GM12875 (cell line): ENCODE data around the gene MLXIPL.

Experiments used
- H3K4me3 ChIP-seq: one replicate; pipeline ENCODE4 v1.5.1; 2011; ENCODE audit warnings: low read depth, low read length, control low read depth
- TF ChIP-seq, protein P1 (sequence below): IDR thresholded peaks from 2 replicates; pipeline ENCODE4 v1.5.1; 2011; ENCODE audit warnings: low read depth, mild to moderate bottlenecking, control low read depth, inconsistent platforms, low read length, moderate library complexity, borderline replicate concordance; ENCODE audit not compliant: insufficient read depth

MLXIPL gene

DNA sequence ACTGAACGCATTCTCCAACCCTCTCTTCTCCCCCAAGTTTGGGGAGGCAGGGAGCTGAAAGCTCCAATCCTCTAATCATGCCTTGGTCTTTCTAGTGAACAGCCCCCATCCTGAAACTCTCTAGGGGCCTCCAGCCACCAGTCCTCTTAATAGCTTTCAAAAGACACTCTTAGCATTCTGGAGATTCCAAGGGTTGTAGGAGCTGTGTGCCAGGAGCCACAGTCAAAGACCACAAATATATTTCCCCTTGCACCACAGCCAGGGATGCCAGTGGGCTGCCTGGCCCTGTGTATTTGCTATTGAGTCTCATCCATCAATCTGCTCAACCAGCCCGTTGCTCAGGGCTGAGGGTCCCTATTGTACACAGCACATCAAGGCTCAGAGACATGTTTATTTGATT, 18.5 kb upstream of the MLXIPL start:
- TF ChIP-seq, protein P1, sequence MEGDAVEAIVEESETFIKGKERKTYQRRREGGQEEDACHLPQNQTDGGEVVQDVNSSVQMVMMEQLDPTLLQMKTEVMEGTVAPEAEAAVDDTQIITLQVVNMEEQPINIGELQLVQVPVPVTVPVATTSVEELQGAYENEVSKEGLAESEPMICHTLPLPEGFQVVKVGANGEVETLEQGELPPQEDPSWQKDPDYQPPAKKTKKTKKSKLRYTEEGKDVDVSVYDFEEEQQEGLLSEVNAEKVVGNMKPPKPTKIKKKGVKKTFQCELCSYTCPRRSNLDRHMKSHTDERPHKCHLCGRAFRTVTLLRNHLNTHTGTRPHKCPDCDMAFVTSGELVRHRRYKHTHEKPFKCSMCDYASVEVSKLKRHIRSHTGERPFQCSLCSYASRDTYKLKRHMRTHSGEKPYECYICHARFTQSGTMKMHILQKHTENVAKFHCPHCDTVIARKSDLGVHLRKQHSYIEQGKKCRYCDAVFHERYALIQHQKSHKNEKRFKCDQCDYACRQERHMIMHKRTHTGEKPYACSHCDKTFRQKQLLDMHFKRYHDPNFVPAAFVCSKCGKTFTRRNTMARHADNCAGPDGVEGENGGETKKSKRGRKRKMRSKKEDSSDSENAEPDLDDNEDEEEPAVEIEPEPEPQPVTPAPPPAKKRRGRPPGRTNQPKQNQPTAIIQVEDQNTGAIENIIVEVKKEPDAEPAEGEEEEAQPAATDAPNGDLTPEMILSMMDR: no peak
- H3K4me3 ChIP-seq: no peak overlapping the region

GRCh38 chr7:73638911-73639310, 14.6 kb upstream of the MLXIPL start:
- TF ChIP-seq, protein P1: no peak
- no peak overlapping the region for H3K4me3 ChIP-seq

GRCh38 chr7:73635428-73636200, 11.3 kb upstream of the MLXIPL start:
- TF ChIP-seq, protein P1: no peak
- no peak overlapping the region for H3K4me3 ChIP-seq

DNA sequence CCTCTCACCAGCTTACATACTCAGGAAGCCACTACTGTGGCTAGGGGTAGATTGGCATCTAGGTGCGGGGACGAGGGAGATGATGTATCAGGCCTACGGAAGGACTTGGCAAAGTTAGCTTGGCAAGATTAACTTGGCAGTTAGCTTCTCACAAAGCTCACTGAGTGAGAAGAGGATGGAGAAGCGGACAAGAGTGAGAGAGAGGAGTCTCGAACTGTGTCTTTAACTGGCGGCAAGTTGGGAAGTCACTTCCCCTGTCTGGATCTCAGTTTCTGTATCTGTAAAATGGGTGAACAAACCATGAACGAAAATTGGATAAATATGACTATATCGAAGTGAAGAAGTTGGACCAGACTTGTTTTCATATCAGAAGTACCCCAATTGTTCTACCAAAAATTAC, 9.5 kb upstream of the MLXIPL start:
- no peak overlapping the region for H3K4me3 ChIP-seq
- TF ChIP-seq, protein P1: no peak

DNA sequence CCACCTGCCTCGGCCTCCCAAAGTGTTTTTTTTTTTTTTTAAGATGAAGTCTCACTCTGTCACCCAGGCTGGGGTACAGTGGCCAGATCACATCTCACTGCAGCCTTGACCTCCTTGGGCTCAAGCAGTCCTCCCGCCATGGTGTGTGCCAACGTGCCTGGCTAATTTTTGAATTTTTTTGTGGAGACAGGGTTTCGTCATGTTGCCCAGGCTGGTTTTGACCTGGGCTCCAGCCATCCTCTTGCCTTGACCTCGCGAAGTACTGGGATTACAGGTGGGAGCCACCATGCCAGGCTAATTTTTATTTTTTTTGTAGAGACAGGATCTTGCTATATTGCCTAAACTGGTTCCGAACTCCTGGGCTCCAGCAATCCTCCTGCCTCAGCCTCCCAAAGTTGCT, 9.0 kb upstream of the MLXIPL start:
- H3K4me3 ChIP-seq: no peak overlapping the region
- TF ChIP-seq, protein P1: no peak

GRCh38 chr7:73631558-73631957, 7.2 kb upstream of the MLXIPL start:
- H3K4me3 ChIP-seq: no peak overlapping the region
- TF ChIP-seq, protein P1: no peak

- no peak overlapping the region for H3K4me3 ChIP-seq
- TF ChIP-seq, protein P1: no peak
These were observed 4.2 kb upstream of the MLXIPL start for GRCh38 chr7:73628504-73628903.
